DMS114 treated with DMSO at 0.1 percent for 48 hours (cell line): Measurements from ENCODE around the gene ADA.

ENCODE experiments used
- DNase-seq: peaks from one replicate; lab custom pipeline; 2025; ENCODE audit not compliant: unreplicated experiment; lab: John Stamatoyannopoulos, UW

The ADA gene

GRCh38 chr20:44625361-44625760, 26.1 kb downstream of the ADA start:
- no peak for DNase-seq

DNA sequence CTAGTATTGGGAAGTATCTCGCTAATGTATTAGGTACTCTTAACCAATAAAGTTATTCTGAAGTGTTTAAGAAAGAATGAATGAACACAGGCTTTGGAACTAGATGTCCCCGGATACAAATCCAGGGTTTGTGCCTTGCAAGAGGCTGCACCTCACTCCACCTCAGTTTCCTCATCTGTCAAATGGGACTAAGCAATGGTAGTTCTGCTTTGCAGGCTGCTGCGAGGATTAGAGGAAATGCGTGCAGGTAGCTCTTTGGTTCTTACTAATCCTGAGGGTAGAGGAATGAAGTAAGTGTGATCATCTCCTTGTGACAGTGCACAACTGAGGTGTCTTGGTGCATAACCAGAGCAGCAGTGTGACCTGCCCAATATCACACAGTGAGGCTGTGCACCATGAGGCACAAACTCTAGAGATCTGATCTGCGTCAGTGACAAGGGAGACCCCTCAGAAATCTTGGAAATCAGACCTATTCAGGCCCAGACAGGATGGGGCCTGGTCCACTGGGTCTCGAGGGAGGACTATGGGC, 26.7 kb downstream of the ADA start:
- no peak for DNase-seq

DNA sequence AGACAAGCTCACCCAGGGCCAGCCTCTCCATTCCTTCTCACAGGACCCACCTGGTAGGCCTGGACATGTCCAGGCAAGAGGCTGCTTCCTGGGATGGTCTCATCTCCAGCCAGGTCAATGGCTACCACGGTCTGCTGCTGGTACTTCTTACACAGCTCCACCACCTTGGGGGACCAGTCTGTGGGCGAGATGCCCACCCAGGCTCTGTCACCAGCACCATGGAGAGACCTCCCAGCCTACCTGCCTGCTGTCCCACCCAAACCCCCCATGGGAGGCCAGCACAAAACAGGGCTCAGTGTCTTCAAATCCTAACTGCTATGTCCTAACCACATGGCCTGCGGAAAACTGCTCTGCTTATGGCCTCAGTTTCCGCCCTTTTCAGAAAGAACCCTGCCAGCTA, 27.3 kb downstream of the ADA start:
- DNase-seq = no peak

- DNase-seq = no peak
Observed at GRCh38 chr20:44622501-44623270, 28.8 kb downstream of the ADA start.

DNA sequence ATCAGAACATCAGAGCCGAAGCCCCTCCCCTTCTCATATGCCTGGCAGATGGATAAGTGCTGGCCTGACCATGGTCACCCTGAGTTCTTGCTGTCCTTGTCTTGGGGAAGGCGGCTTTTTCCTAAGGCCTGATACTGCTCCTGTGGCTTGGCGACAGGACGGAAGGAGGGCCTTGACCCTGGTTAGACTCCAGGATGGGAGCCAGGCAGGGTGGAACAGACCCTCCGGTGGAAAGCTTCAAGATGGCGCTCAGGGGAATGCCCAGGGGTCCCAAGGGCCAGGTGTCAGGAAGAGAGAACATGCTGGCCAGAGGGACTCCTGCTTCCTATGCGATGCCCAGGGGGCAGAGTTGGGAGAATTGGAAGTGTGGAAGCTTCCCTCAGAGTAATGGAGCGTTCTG, 29.6 kb downstream of the ADA start:
- no peak for DNase-seq

GRCh38 chr20:44621325-44621724, 30.2 kb downstream of the ADA start:
- no peak for DNase-seq

- no peak for DNase-seq
Observed at GRCh38 chr20:44620030-44620429, 31.5 kb downstream of the ADA start.

GRCh38 chr20:44619294-44619693, 32.2 kb downstream of the ADA start:
- no peak for DNase-seq

DNA sequence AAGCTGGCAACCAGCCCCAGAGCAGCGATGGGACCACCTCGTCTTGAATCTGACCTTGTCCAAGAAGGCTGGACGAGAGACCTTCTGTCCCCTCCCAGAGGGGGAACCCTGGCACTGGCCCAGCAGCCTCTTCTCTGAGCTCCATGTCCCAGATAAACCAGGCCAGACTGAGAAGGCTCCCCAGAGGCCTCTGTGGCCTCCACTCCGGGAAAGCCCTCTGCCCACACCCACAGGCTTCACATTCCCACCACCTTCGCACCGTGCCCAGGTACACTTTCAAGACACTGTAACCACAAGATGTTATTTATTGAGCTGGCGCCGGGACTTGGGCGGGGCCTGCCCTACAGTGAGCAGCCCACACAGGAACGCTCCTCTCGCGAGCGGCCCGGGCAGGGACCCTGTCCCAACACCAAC, 33.2 kb downstream of the ADA start:
- DNase-seq = no peak

DNA sequence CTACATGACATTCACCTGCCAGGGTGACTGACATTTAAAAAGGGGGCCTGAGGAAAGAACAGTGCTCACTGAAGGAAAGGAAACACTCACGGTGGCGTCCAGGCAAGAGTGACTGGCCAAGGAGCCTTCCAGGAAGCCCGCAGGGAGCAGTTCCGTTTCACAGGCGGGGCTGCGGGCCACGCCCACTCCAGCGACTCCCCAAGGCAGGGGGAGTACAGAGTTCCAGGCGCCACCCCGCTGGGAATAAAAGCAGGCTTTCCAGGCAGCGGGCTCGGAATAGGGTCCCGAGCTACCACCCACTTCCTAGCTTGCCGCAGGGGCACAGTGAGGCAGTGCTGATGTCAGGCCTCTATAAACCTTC, 34.9 kb downstream of the ADA start:
- DNase-seq = no peak

DNA sequence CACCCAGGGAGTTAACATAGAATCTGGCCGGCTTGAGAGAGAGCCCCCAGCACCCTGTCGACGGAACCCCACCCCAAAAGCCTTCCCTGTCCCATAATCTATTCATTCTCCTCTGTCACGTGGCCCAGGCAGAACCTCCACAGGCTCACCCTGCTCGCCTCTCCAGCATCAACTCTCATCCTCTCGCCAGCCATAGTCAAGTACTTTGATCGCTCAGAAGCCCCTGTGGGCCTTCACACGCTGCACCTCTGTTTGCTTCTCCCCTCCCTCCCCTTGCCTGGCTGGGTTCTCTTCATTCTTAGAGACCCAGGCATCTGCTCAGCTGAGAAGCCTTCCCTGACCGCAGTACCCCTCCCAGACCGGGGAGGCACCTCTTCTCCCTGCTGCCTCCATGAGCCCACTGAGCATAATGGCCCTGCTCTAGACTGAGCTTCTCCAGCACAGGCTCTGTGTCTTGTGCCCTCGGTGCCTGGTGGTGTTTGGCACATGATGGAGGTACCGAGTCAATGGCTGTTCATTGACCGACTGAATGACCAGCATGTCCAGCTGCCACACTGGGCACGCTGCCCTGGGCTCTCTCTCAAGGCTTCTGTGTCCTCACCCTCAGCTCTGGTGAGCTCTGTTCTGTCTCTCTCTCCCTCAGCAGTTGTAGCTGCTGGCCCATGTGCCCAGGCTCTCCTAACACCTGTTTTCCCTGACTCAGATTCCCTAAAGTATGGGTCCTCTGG, 35.5 kb downstream of the ADA start:
- no peak for DNase-seq

DNA sequence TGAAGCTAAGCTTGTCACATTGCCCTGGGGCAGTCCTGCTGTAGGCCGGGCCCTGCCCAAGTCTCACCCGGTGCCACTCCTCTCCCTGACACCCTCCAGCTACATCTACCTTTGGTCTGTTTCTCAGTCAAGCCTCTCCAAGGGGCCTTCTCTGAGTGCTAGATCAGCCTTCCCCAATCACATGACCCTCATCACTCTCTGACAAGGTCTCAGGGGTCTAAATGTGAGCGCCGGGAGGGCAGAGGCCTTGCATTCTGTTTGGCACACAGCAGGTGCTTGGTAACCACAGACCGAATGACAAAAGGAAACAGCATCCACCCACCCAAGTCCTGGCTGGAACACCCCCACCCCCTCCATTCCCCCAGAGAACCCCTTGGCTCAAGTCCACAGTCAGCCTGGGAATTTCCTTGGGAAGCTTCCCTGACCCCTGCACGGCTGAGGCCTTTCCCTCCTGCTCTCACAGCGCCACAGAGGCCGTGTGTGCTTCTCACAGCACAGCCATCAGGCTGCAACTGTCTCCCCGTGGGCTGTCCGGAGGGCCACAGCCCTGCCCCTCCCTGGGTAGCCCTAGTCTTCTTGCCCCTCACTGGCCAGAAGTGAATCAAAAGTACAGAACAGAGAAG, 36.2 kb downstream of the ADA start:
- no peak for DNase-seq

DNA sequence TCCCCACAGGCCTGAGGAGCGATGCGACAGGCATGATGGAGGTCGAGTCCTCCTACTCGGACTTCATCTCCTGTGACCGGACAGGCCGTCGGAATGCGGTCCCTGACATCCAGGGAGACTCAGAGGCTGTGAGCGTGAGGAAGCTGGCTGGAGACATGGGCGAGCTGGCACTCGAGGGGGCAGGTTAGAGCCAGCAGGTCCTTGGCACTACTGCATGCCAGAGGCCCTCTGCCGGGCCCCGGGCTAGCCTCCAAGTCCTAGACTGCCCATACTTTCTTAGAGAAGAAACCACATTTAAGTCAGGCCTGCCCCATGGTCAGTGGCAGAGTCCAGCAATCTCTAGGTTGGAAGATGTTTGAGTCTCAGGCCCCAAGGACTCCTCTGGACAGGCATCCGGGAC, 37.0 kb downstream of the ADA start:
- no peak for DNase-seq

DNA sequence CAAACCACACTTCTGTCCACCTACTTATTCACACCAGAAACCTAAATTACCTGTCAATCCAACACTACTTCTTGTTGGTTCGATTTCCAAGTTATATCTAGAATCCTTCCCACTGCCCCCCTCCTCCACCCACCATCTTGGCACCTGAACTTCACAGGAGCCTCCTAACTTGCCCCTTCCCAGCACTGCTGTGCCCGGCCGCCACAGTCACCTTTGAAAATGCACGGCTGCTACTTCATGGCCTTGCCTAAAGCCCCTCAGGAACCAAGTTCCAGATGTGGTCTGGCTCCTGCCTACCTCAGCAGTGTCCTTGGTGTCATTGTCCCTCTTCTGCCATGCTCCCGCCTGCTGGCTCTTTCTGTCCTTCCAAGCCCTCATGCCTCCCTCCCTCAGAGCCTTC, 37.9 kb downstream of the ADA start:
- no peak for DNase-seq

GRCh38 chr20:44610313-44610962, 41.1 kb downstream of the ADA start:
- no peak for DNase-seq

DNA sequence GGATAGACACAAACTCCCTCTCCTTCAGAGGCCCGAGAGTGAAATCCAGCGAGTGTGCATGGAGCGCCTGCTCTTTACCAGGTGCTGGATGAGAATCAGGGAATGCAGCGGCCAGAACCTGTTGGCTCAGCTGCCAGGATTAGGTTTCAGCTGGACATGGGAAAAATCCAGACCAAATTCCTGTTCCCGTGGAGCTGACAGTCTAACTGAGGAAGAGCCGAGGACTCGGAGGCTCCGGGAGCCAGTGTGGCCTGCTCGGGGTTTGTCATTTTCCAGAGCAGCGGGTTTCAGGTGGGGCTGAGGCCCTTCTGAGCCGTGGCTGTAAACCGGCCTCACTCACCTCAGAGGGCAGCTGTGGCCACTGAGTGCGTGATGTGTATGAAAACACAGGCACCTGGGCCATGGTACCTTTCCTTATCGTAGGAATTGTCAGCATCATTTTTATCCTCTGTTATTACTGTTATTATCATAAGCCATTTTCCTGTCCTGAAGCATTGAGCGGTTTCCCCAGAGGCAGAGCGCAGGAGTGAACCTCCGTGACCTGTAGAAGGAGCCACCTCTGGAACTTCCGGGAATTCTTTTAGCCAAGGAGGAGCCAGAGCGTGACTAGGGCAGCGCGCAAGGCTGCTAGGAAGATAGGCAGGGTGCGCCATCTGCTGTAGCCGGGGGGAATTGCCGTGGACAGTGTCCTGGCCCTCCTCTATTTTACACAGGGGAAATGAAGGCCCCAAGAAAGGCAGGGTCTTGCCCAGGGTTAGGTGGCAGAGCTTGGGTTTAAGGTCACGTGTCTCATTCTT, 41.8 kb downstream of the ADA start:
- DNase-seq = peak; percentile 70

DNA sequence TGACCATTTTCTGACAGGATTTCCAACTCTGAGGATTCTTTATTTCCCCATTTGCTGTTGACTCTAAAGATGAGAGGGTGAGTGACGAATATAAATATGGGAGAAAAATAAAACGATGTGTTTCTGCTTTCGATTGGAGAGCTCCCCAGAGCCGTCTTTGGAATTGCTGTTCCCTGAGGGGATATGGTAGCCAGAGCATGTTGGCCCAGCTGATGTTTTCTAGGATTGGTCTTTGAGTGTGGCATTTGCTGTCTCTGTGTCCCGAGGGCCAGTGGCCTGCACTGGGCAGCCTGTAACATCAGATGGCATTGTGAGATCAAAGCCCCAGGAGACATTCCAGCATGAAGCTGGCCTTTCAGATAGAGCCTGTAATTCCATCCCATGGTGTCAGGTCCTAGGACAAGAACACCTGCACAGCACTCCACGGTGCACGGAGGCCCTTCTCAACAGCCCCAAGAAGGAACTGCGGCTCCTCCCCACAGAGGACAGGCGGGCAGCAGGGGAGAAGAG, 42.4 kb downstream of the ADA start:
- no peak for DNase-seq

- DNase-seq = no peak
Observed at GRCh38 chr20:44606725-44607441, 44.6 kb downstream of the ADA start.

GRCh38 chr20:44603327-44603726, 48.2 kb downstream of the ADA start:
- no peak for DNase-seq

GRCh38 chr20:44601801-44602204, 49.7 kb downstream of the ADA start:
- DNase-seq = no peak
